ENCODE results near the gene PHF19.

PHF19 gene

GRCh38 chr9:120892748-120893610, 16.0 kb upstream of the PHF19 start:
- peak in 1 of 3 donors; percentile 56 for DNase-seq (ENCODE audit: low read depth in 3 of 3, low spot score in 1 of 3)

- no peak for DNase-seq (ENCODE audit: low read depth in 3 of 3, low spot score in 1 of 3)
These were observed 15.1 kb upstream of the PHF19 start for GRCh38 chr9:120891884-120892747.

GRCh38 chr9:120891245-120891883, 14.4 kb upstream of the PHF19 start:
- peak in 1 of 3 donors; percentile 57 for DNase-seq (ENCODE audit: low read depth in 3 of 3, low spot score in 1 of 3)

- DNase-seq (ENCODE audit: low read depth in 3 of 3, low spot score in 1 of 3) = no peak
These were observed 13.6 kb upstream of the PHF19 start for GRCh38 chr9:120890320-120891244.

- DNase-seq (ENCODE audit: low read depth in 3 of 3, low spot score in 1 of 3) = no peak
These were observed 12.8 kb upstream of the PHF19 start for GRCh38 chr9:120889606-120890271.

GRCh38 chr9:120888626-120889025, 11.6 kb upstream of the PHF19 start:
- no peak for DNase-seq (ENCODE audit: low read depth in 3 of 3, low spot score in 1 of 3)

DNA sequence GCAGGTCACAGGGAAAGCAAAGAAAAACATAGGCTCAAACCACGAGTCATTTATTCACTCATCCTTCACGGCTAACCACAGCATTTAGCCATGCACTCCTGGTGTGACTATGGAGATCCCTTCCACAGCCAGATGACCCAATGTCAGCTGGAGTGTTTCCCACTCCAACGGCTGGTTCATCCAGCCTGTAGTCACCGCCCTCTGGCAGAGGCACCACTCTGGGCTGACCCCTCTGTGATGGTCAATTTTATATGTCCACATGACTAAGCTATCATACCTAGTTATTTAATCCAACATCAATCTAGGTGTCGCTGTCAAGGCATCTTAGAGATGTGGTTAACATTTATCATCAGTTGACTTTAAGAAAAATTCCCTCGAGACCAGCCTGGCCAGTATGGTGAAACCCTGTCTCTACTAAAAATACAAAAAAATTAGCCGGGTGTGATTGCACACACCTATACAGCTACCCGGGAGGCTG, 9.5 kb upstream of the PHF19 start:
- no peak for DNase-seq (ENCODE audit: low read depth in 3 of 3, low spot score in 1 of 3)

GRCh38 chr9:120885958-120886357, 9.0 kb upstream of the PHF19 start:
- DNase-seq (ENCODE audit: low read depth in 3 of 3, low spot score in 1 of 3) = no peak

DNA sequence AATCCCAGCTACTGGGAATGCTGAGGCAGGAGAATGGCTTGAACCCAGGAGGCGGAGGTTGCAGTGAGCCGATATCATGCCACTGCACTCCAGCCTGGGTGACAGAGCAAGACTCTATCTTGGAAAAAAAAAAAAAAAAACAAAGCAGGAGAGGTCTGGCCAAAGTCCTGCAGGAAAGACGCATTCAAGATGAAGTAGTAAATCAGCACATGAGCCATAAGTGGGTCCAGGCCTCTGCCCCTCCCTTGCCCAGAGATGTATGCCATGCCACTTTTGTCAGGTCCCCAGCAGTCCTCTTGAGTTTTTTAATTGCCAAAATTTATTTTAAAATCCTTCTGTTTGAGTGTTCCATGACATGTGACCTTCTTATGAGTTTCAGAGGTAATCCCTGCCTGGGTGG, 8.5 kb upstream of the PHF19 start:
- DNase-seq (ENCODE audit: low read depth in 3 of 3, low spot score in 1 of 3) = no peak

DNA sequence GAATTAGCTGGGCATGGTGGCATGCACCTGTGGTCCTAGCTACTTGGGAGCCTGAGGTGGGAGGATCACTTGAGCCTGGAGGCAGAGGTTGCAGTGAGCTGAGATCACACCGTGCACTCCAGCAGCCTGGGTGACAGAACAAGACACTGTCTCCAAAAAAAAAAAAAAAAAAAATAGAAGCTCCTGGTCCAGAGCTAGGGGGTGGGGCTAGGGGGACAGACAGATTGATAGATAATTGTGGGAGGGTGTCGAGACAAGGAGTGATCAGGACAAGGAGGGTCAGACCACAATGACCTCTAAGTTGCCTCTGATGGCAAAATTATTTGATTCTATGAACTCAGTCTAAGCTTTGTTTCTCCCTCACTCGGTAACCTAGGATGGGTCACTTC, 6.6 kb upstream of the PHF19 start:
- no peak for DNase-seq (ENCODE audit: low read depth in 3 of 3, low spot score in 1 of 3)

- DNase-seq (ENCODE audit: low read depth in 3 of 3, low spot score in 1 of 3) = no peak
These were observed 6.1 kb upstream of the PHF19 start for GRCh38 chr9:120882935-120883607.

- no peak for DNase-seq (ENCODE audit: low read depth in 3 of 3, low spot score in 1 of 3)
These were observed 2.5 kb upstream of the PHF19 start for GRCh38 chr9:120879446-120879845.

DNA sequence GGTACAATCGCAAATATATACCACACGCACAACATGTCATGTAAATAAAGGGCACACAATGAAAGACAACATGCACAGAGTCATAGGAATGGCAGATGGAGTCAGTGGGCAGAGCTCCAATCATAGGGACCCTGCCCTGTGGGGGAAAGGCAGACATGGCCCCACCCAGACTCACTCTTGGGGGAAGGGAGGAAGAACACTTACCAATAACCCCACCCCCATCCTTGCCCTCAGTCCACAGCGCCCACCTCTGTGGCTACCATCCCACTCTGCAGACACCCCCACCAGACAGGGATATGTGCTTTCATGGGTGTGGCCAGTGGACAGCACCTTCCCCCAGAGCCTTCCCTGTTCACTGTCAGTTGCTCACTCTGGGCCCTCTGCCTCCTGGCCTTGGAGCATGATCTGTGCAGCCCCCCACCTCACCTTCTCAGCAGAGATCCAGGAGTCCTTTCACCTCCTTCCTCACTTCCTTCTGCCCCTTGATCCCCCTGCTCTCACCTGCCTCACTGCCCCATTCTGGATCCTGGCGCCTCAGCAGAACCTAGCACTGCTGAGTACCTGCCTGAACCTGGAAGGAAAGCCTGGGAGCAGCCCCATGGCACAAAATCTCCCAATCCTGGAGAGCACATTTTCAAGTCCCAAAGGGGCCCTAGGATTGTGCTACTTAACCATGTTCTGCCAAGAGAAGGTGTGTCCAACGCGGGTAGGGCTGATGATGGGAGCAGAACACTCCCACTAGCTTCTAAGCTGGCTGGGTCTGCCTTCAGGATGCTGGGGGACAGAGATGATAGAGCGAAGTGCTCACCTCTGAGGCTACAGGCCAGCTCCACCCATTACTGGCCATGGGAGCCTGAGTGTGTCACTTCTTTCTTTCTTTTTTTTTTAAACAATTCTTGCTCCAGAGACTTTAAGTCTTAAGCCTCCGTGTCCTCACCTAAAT, 1.5 kb upstream of the PHF19 start:
- DNase-seq (ENCODE audit: low read depth in 3 of 3, low spot score in 1 of 3) = no peak

DNA sequence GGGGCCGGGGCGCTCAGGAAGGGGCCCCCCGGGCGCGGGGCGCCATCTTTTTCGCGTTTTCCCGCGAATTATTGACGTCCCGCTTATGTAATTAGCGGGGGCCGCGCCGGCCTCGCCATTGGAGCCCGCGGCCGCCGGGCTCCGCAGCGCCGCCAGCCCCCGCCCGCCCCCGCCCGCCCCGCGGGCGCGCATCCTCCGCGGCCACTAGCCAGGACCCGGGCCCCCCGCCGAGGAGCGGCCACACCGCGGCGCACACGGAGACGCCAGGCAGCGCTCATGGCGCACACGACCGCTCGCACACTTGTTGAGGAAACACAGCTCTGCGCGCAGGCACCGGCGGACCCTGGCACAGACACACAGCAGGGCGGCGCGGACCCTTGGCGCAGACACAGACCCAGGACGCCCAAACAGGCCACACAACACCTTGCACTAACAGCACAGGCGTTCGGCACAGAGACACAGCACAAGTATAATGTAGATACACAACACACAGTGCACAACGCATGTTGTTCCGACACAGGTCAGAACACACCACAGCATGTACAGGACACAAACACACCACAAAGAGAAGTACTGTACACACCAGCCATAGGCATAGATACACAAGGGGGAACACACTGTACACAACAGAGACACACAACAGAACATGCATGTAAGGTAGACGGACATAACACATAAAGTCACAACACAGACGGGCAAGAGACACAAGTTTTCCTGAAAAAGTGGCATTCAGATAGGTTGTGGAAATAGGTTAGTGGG, 467 bp upstream of the PHF19 start:
- peak in 1 of 3 donors; percentile 38 for DNase-seq (ENCODE audit: low read depth in 3 of 3, low spot score in 1 of 3)

- DNase-seq (ENCODE audit: low read depth in 3 of 3, low spot score in 1 of 3) = peak; percentile 56 to 72 (median 62)
These were observed 790 bp downstream of the PHF19 start for GRCh38 chr9:120875954-120876841.

- no peak for DNase-seq (ENCODE audit: low read depth in 3 of 3, low spot score in 1 of 3)
These were observed 1.4 kb downstream of the PHF19 start for GRCh38 chr9:120875643-120875953.

DNA sequence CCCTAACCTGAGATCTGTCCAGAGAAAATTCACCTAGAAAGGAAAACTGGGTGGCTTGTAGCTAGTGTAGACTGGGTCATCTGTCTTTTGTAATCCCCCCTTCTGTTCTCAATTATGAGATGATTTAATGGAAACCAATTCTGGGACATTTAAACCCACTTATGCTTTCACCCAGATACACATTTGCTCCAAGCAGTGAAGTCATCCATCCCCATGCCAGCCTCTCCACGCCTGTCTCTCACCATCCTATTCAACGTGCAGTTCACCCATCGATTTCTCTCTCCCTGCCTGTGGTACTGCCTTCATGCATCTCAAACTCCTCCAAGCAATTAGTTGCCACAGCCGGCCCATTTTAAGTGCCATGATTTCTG, 1.8 kb downstream of the PHF19 start:
- DNase-seq (ENCODE audit: low read depth in 3 of 3, low spot score in 1 of 3) = no peak

Measured in stimulated activated CD4-positive, alpha-beta T cell treated with anti-CD3 and anti-CD28 coated beads, TNF-alpha, amount 100 ng/mL, for 1 hour (primary cell).